Measurements from ENCODE around the gene ABCA4. TPM values are rescaled to one million over a fixed set of nuclear protein-coding genes. Genes with fewer than 3 reads are reported as not detected.

Gene ABCA4
- total RNA-seq, 1 experiment from 2014 or later: 0.09 TPM

DNA sequence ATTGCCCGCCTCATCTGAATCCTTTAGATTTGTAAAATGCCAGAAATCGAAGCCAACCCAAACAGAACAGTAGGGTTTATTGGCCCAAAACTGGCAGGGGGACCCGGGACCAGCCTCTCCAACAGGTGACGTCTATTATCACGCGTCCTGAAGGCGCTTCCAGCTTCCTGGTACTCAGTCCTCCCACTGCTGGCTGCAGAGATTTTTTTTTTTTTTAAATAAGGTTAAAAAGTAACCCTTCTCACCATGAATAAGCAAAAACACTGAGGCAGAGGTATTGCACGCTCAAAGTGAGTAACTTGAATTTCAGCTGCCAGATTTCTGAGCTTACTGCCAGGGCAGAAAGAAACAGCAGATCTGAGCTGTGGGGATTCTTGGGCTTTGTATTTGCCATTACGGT lies 157.4 kb downstream of the ABCA4 start:
- ChIA-PET CTCF (interaction anchor here (1.5 kb wide), 1 partner anchor 17 kb away, joined by 5 read pairs; no protein-coding TSS in a partner anchor), POLR2A (interaction anchor here (0.6 kb wide), 1 partner anchor 12 kb away, joined by 3 read pairs; no protein-coding TSS in a partner anchor)
- Mint-ChIP-seq H3K27ac (no peak overlapping the region), H3K27me3 (ENCODE audit: low read depth) (peaks cover 4% of the 10 kb centered on the region), H3K4me3 (no peak overlapping the region), H3K36me3 (no peaks in the 10 kb centered on the region), H3K9me3 (no peaks in the 10 kb centered on the region), H3K4me1 (0 out of 2 replicates have a peak, but pooled peaks cover 2% of the 10 kb centered on the region)
- ATAC-seq (no peak), DNase-seq (ENCODE audit: low spot score) (no peak)
- no peak for TF ChIP-seq ESRRA (CRISPR knock-in tag; IDR thresholded peaks at IDR 0.05; ENCODE audit: borderline replicate concordance)
- TF ChIP-seq SMAD3 (CRISPR knock-in tag; IDR thresholded peaks at IDR 0.05; ENCODE audit: borderline replicate concordance): no peak
- TF ChIP-seq, protein P1, sequence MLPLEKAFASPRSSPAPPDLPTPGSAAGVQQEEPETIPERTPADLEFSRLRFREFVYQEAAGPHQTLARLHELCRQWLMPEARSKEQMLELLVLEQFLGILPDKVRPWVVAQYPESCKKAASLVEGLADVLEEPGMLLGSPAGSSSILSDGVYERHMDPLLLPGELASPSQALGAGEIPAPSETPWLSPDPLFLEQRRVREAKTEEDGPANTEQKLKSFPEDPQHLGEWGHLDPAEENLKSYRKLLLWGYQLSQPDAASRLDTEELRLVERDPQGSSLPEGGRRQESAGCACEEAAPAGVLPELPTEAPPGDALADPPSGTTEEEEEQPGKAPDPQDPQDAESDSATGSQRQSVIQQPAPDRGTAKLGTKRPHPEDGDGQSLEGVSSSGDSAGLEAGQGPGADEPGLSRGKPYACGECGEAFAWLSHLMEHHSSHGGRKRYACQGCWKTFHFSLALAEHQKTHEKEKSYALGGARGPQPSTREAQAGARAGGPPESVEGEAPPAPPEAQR (CRISPR knock-in tag; IDR thresholded peaks at IDR 0.05): no peak

DNA sequence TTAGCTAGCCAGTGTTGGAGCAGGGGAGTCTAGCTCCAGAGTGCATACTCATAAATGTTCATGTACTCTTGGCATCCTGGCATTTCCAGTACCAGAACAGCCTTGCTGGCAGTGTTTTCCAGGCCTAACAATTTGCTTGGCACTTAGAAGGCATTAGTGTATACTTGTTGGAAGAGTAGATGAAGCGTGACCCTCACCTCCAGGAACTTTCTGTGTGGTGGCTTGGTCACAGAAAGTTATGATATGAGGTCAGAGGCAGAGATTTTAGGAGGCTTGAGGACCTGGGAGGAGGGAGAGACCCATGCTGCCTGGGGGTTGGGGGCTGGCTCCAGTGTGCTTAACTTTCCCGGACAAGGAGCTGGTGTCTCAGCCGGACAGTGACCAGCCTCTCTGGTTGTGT lies 159.0 kb downstream of the ABCA4 start:
- DNase-seq (ENCODE audit: low spot score) (no peak), ATAC-seq (no peak)
- POLR2A ChIA-PET: no interaction called here
- H3K27ac Mint-ChIP-seq: no peak overlapping the region
- TF ChIP-seq TP53 (CRISPR knock-in tag; IDR thresholded peaks at IDR 0.05) (no peak), NR3C1 (CRISPR knock-in tag; conservative IDR thresholded peaks at IDR 0.05; ENCODE audit: low read depth) (no peak), GTF2I (CRISPR knock-in tag; conservative IDR thresholded peaks at IDR 0.05) (no peak), NFATC4 (CRISPR knock-in tag; IDR thresholded peaks at IDR 0.05) (no peak), ZNF232 (CRISPR knock-in tag; IDR thresholded peaks at IDR 0.05) (no peak), TEAD1 (CRISPR knock-in tag; IDR thresholded peaks at IDR 0.05) (no peak), TCF7 (CRISPR knock-in tag; IDR thresholded peaks at IDR 0.05; ENCODE audit: low read depth) (no peak)
- TF ChIP-seq, protein P2, sequence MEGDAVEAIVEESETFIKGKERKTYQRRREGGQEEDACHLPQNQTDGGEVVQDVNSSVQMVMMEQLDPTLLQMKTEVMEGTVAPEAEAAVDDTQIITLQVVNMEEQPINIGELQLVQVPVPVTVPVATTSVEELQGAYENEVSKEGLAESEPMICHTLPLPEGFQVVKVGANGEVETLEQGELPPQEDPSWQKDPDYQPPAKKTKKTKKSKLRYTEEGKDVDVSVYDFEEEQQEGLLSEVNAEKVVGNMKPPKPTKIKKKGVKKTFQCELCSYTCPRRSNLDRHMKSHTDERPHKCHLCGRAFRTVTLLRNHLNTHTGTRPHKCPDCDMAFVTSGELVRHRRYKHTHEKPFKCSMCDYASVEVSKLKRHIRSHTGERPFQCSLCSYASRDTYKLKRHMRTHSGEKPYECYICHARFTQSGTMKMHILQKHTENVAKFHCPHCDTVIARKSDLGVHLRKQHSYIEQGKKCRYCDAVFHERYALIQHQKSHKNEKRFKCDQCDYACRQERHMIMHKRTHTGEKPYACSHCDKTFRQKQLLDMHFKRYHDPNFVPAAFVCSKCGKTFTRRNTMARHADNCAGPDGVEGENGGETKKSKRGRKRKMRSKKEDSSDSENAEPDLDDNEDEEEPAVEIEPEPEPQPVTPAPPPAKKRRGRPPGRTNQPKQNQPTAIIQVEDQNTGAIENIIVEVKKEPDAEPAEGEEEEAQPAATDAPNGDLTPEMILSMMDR (IDR thresholded peaks at IDR 0.05): no peak
- TF ChIP-seq, protein P3, sequence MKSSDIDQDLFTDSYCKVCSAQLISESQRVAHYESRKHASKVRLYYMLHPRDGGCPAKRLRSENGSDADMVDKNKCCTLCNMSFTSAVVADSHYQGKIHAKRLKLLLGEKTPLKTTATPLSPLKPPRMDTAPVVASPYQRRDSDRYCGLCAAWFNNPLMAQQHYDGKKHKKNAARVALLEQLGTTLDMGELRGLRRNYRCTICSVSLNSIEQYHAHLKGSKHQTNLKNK (CRISPR knock-in tag; IDR thresholded peaks at IDR 0.05): no peak
- TF ChIP-seq, protein P4, sequence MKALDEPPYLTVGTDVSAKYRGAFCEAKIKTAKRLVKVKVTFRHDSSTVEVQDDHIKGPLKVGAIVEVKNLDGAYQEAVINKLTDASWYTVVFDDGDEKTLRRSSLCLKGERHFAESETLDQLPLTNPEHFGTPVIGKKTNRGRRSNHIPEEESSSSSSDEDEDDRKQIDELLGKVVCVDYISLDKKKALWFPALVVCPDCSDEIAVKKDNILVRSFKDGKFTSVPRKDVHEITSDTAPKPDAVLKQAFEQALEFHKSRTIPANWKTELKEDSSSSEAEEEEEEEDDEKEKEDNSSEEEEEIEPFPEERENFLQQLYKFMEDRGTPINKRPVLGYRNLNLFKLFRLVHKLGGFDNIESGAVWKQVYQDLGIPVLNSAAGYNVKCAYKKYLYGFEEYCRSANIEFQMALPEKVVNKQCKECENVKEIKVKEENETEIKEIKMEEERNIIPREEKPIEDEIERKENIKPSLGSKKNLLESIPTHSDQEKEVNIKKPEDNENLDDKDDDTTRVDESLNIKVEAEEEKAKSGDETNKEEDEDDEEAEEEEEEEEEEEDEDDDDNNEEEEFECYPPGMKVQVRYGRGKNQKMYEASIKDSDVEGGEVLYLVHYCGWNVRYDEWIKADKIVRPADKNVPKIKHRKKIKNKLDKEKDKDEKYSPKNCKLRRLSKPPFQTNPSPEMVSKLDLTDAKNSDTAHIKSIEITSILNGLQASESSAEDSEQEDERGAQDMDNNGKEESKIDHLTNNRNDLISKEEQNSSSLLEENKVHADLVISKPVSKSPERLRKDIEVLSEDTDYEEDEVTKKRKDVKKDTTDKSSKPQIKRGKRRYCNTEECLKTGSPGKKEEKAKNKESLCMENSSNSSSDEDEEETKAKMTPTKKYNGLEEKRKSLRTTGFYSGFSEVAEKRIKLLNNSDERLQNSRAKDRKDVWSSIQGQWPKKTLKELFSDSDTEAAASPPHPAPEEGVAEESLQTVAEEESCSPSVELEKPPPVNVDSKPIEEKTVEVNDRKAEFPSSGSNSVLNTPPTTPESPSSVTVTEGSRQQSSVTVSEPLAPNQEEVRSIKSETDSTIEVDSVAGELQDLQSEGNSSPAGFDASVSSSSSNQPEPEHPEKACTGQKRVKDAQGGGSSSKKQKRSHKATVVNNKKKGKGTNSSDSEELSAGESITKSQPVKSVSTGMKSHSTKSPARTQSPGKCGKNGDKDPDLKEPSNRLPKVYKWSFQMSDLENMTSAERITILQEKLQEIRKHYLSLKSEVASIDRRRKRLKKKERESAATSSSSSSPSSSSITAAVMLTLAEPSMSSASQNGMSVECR (CRISPR knock-in tag; IDR thresholded peaks at IDR 0.05; ENCODE audit: borderline replicate concordance): no peak
- TF ChIP-seq, protein P5, sequence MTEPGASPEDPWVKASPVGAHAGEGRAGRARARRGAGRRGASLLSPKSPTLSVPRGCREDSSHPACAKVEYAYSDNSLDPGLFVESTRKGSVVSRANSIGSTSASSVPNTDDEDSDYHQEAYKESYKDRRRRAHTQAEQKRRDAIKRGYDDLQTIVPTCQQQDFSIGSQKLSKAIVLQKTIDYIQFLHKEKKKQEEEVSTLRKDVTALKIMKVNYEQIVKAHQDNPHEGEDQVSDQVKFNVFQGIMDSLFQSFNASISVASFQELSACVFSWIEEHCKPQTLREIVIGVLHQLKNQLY (CRISPR knock-in tag; IDR thresholded peaks at IDR 0.05): no peak
- TF ChIP-seq, protein P1 (CRISPR knock-in tag; IDR thresholded peaks at IDR 0.05): no peak
- peaks cover 4% of the 10 kb centered on the region for H3K27me3 Mint-ChIP-seq (ENCODE audit: low read depth)
- H3K9me3 Mint-ChIP-seq: no peaks in the 10 kb centered on the region; the same call in 1 of the 2 replicates
- no peak overlapping the region for H3K4me3 Mint-ChIP-seq
- CTCF ChIA-PET: interaction anchor here (1.8 kb wide), 1 partner anchor 19 kb away, joined by 5 read pairs; no protein-coding TSS in a partner anchor
- no peaks in the 10 kb centered on the region for H3K36me3 Mint-ChIP-seq
- no peaks in the 10 kb centered on the region for H3K4me1 Mint-ChIP-seq

Measured in WTC11 (cell line).